Colon (tissue), 2 donors: ENCODE data around the gene CREBL2.

Experiments
- FAIRE-seq: peaks from 2 replicates; lab custom pipeline; 2012; peaks lifted over from hg19 to GRCh38; lab: Jason Lieb, UNC
- donor health status: control.
- donor health status: control.

Gene CREBL2

GRCh38 chr12:12681061-12681765, 69.5 kb downstream of the CREBL2 start:
- FAIRE-seq, result no peak

- FAIRE-seq, result no peak
Observed at GRCh38 chr12:12682284-12682683, 70.6 kb downstream of the CREBL2 start.

GRCh38 chr12:12683136-12683697, 71.5 kb downstream of the CREBL2 start:
- no peak for FAIRE-seq

DNA sequence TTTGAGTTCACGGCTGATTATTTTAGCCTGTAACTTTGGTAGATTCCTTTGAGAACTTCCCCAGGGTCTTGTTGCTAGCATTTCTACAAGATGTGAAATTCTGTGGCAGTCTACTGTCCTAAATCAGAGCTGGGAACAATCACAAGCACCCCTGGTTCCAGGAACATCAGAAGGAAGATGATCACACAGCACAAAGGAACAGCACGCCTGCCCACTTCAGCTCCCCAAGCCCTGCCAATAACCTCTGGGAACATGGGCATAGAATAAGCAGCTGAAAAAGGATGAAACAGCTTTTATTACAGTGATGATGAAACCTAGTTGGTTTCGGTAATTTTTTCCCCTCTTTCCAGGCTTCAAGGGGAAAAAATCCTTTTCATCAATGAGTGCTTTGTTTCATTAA, 72.0 kb downstream of the CREBL2 start:
- no peak for FAIRE-seq

DNA sequence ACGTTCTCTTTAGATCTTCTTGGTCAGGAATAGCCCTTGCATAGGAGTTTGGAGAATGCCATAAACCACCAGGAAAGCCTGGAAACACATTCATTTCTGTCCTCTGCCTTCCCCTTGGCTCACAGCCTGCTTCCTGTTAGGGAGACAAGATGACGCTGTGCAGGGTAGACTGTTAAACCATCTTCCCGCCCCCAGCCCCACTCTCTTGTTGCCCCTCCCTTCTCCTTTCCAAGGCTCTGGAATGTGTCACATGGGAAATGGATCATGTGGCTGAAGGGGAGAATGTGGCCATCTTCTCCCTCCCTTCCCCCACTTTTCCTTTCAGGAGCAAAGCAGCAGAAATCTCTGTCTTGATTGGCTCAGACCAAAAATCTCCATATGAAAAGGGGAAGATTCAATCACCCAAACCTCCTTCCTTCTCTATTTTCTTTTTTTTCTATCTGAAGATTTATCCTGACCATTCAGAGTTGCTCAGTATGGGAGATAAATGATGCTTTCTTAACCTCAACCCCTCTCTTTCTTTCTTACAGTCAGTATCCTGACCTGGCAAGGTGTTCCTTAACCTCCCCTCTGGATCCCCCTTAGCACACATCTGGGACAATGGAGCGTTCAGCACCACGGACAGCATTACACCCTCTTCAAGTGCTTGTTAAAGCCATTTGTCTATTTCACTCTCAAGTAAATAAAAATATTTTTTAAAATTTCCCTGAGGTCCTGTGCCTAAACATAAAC, 72.9 kb downstream of the CREBL2 start:
- FAIRE-seq, result no peak

GRCh38 chr12:12685305-12685704, 73.6 kb downstream of the CREBL2 start:
- no peak for FAIRE-seq

GRCh38 chr12:12686472-12686871, 74.8 kb downstream of the CREBL2 start:
- FAIRE-seq, result no peak

DNA sequence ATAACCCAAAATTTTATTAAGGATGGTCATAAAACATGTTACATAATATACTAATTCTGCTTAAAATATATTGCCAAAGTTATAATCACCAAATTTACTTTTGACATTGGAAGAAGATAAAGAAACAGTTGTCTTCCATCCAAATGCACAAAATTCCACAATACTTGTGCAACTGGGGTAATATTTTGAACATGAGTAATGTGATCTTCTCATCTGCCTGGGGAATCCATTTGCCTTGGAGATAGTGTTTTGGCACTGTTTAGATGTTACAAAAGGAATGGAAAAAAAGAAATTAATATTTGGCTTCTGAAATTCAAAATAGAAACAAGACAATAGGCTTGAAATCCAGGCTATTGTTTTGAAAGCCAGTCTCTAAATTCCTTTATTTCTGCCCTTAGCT, 75.2 kb downstream of the CREBL2 start:
- FAIRE-seq, result no peak

DNA sequence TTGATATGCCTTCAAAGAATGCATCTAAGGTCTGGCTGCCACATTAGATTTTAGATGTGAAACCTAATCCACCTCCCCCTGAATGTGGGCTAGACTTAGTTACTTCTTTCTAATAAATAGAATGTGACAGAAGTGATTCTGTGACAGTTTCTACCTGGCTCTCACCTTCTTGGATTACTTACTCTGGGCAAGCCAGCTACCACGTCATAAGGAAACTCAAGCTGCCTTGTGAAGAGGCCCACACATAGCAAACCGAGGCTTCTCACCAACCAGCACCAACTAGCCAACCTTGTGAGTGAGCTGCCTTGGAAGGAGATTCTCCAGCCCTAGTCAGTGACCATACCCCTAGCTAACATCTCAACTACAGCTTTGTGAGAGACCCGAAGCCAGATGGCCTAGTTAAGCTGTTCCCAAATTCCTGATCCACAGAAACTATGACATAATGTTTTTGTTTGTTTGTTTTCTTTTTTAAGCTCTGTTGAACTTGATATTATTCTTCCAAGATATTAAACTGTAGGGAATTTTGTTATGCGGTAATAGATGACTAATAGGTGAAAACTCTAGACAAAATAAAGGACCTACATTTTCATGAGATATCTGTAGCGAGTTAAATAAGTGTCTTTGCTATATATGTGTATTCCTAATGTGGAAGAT, 78.1 kb downstream of the CREBL2 start:
- no peak for FAIRE-seq

DNA sequence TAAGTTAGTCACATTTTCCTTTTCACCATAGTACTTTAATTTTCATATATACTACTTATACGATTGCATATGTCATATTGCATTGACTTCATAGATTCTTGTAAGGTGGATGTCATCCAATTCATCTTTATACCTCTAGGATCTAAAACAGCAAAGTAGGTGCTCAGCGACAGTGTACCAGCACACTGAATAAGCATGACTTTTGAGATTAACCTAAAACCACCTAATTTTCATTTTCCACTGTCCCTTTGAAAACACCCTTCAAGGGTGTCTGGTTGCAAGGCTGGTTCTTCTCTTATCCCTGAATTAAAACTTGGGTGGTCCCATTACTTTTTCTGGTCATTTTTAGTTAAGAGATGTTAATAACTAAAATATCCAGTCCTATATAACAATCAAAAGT, 79.9 kb downstream of the CREBL2 start:
- no peak for FAIRE-seq

DNA sequence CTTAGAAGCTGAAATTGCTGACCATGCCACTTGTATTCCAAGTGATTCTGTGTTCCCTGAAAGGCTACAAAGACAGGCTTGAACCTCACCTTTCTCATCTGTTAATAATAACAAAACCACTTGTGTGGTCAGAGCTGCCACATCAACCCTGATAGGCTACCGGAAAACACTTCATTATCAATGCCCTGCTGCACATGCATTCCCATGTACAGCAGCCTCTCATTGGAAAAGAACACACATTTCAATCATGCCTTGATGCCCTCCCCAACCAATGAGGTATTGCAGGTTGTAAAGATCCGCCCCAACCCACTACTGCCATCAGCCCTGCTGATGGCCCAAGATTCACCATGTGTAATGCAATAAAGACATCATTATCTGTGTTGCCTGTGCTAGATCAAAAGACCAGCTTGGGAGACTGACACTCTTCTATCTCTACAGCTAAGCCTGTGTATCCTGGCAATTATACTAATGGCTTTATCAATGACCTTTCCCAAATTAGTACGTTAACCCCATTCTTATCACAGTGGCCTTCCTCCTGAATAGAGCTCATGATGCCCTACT, 81.5 kb downstream of the CREBL2 start:
- no peak for FAIRE-seq
